ENCODE measurements around the gene PIP5K1C. TPM values are rescaled to one million over a fixed set of nuclear protein-coding genes. Genes with fewer than 3 reads are reported as not detected.

PIP5K1C gene
- total RNA-seq, 1 experiment from 2014 or later: 4.9 TPM

Other genes with a start within 250 kb of the PIP5K1C start
- not detected in 2 replicates for gene SMIM24, start 219.9 kb downstream of the PIP5K1C start, total RNA-seq (2014; rRNA removed; shearing (Covaris generic))
- not detected in 2 replicates for gene SMIM44, start 217.0 kb downstream of the PIP5K1C start, total RNA-seq (2014; rRNA removed; shearing (Covaris generic))
- gene DOHH, start 199.8 kb downstream of the PIP5K1C start, total RNA-seq (2014; rRNA removed; shearing (Covaris generic)): 13.1 and 13.4 TPM in 2 replicates
- gene FZR1, start 194.2 kb downstream of the PIP5K1C start, total RNA-seq (2014; rRNA removed; shearing (Covaris generic)): 22.6 and 26.9 TPM in 2 replicates
- gene TEKTIP1, start 161.3 kb downstream of the PIP5K1C start, total RNA-seq (2014; rRNA removed; shearing (Covaris generic)): not detected in 2 replicates
- 2,457 and 2,669 TPM in 2 replicates for gene MFSD12, start 142.9 kb downstream of the PIP5K1C start, total RNA-seq (2014; rRNA removed; shearing (Covaris generic))
- gene HMG20B, start 127.5 kb downstream of the PIP5K1C start, total RNA-seq (2014; rRNA removed; shearing (Covaris generic)): 550 and 588 TPM in 2 replicates
- 0.29 and 0.45 TPM in 2 replicates for gene GIPC3, start 115.0 kb downstream of the PIP5K1C start, total RNA-seq (2014; rRNA removed; shearing (Covaris generic))
- gene TBXA2R, start 93.6 kb downstream of the PIP5K1C start, total RNA-seq (2014; rRNA removed; shearing (Covaris generic)): 0.16 and 0.27 TPM in 2 replicates
- 15.2 and 16.6 TPM in 2 replicates for gene CACTIN, start 73.7 kb downstream of the PIP5K1C start, total RNA-seq (2014; rRNA removed; shearing (Covaris generic))
- gene TJP3, start 7.9 kb upstream of the PIP5K1C start, total RNA-seq (2014; rRNA removed; shearing (Covaris generic)): 0.13 and 0.21 TPM in 2 replicates
- gene APBA3, start 61.2 kb upstream of the PIP5K1C start, total RNA-seq (2014; rRNA removed; shearing (Covaris generic)): 10.5 and 16.7 TPM in 2 replicates
- 31.0 and 33.8 TPM in 2 replicates for gene MRPL54, start 62.2 kb upstream of the PIP5K1C start, total RNA-seq (2014; rRNA removed; shearing (Covaris generic))
- not detected in 2 replicates for gene RAX2, start 71.8 kb upstream of the PIP5K1C start, total RNA-seq (2014; rRNA removed; shearing (Covaris generic))
- 20.5 and 22.5 TPM in 2 replicates for gene MATK, start 85.9 kb upstream of the PIP5K1C start, total RNA-seq (2014; rRNA removed; shearing (Covaris generic))
- 0.18 and 0.72 TPM in 2 replicates for gene ZFR2, start 168.6 kb upstream of the PIP5K1C start, total RNA-seq (2014; rRNA removed; shearing (Covaris generic))
- not detected in 2 replicates for gene ATCAY, start 180.2 kb upstream of the PIP5K1C start, total RNA-seq (2014; rRNA removed; shearing (Covaris generic))
- gene NMRK2, start 232.6 kb upstream of the PIP5K1C start, total RNA-seq (2014; rRNA removed; shearing (Covaris generic)): 1.2 and 2.5 TPM in 2 replicates

Data from SK-MEL-5 (cell line).